ENCODE results near the gene CTRL.
A peak's percentile ranks its signal among the peaks of the same experiment; 100 is the strongest.

The CTRL gene

GRCh38 chr16:67901734-67902133 is 29.9 kb downstream of the CTRL start:
- Histone ChIP-seq H3K27ac (no peak overlapping the region), H3K9me3 (ENCODE audit: severe bottlenecking) (no peaks in the 10 kb centered on the region), H3K27me3 (ENCODE audit: insufficient read depth, low read depth, severe bottlenecking) (no peaks in the 10 kb centered on the region), H3K4me3 (ENCODE audit: low read depth, low read length) (no peak overlapping the region), H3K36me3 (no peaks in the 10 kb centered on the region; the same call in 1 of the 2 replicates)
- TF ChIP-seq, protein P1, sequence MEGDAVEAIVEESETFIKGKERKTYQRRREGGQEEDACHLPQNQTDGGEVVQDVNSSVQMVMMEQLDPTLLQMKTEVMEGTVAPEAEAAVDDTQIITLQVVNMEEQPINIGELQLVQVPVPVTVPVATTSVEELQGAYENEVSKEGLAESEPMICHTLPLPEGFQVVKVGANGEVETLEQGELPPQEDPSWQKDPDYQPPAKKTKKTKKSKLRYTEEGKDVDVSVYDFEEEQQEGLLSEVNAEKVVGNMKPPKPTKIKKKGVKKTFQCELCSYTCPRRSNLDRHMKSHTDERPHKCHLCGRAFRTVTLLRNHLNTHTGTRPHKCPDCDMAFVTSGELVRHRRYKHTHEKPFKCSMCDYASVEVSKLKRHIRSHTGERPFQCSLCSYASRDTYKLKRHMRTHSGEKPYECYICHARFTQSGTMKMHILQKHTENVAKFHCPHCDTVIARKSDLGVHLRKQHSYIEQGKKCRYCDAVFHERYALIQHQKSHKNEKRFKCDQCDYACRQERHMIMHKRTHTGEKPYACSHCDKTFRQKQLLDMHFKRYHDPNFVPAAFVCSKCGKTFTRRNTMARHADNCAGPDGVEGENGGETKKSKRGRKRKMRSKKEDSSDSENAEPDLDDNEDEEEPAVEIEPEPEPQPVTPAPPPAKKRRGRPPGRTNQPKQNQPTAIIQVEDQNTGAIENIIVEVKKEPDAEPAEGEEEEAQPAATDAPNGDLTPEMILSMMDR (IDR thresholded peaks at IDR 0.05; ENCODE audit: low read depth, low read length), result no peak
- no peak for DNase-seq

DNA sequence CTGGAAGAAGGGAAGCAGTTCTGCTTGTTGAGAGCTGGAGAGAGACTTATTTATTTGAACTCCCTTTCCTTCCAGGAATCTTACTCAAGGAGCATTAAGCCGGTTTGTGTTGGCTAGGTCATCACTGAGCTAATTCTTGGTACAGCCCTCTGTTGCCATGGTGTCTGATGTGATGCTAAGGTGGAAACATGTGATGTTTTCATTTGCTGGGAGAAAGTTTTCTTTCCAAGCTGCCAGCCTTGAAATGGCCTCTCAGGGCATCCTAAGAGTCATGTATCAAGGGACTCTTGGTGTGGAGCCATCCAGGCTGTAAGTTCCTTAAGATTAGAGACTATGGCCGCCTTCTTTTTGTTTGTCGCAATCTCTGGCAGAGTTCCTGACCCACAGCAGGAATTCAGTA is 34.4 kb downstream of the CTRL start:
- Histone ChIP-seq H3K36me3 (no peaks in the 10 kb centered on the region; the same call in 1 of the 2 replicates), H3K4me3 (ENCODE audit: low read depth, low read length) (no peak overlapping the region), H3K27me3 (ENCODE audit: insufficient read depth, low read depth, severe bottlenecking) (no peaks in the 10 kb centered on the region), H3K9me3 (ENCODE audit: severe bottlenecking) (no peaks in the 10 kb centered on the region), H3K27ac (no peak overlapping the region)
- TF ChIP-seq, protein P1 (IDR thresholded peaks at IDR 0.05; ENCODE audit: low read depth, low read length), result no peak
- DNase-seq, result no peak

DNA sequence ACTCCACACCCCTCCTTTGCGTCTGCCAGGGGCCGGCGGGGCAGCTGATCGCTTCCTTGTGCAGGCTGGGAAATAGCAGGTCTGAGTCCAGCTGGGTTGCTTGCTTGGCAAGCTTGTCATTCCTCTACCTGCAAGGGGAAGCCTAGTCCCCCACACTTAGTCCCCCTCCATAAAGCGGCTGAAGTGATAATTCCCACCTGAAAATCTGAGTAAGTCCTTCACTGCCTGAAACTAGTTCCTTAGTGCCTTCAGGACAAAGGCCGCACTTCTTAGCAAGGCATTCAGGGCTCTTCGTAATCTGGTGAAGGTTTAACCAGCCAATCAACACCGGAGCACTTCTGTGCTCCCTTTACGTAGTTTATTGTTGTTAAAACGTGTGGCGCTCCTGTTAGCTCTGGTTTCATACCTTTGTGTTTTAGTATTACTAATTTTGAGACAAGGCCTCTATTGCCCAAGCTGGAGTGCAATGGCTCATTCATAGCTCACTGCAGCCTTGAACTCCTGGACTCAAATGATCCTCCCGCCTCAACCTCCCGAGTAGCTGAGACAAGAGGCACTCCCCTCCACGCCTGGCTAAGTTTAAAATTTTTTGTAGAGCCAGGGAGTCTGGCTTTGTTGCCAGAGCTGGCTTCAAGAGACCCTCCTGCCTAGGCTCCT is 37.8 kb downstream of the CTRL start:
- peak; percentile 58 for DNase-seq
- H3K4me3 ChIP-seq (ENCODE audit: low read depth, low read length), result peak overlapping the region; percentile 88
- no peaks in the 10 kb centered on the region for H3K27me3 ChIP-seq (ENCODE audit: insufficient read depth, low read depth, severe bottlenecking)
- H3K9me3 ChIP-seq (ENCODE audit: severe bottlenecking), result no peaks in the 10 kb centered on the region
- H3K36me3 ChIP-seq, result no peaks in the 10 kb centered on the region; the same call in 1 of the 2 replicates
- TF ChIP-seq, protein P1 (IDR thresholded peaks at IDR 0.05; ENCODE audit: low read depth, low read length), result no peak
- H3K27ac ChIP-seq, result peak overlapping the region; percentile 93

GRCh38 chr16:67892899-67893742 is 38.5 kb downstream of the CTRL start, which contains the start of gene PSKH1:
Gene PSKH1 (plus strand): TSS chr16:67893254. CDS start chr16:67908750, 15,496 bp downstream.
- TF ChIP-seq, protein P1 (IDR thresholded peaks at IDR 0.05; ENCODE audit: low read depth, low read length), result no peak
- DNase-seq, result peak; percentile 97
- no peaks in the 10 kb centered on the region for H3K27me3 ChIP-seq (ENCODE audit: insufficient read depth, low read depth, severe bottlenecking)
- H3K36me3 ChIP-seq, result no peaks in the 10 kb centered on the region; the same call in 1 of the 2 replicates
- peak within 1 kb of the TSS; percentile 88 for H3K4me3 ChIP-seq (ENCODE audit: low read depth, low read length)
- peak within 1 kb of the TSS; percentile 93 for H3K27ac ChIP-seq
- H3K9me3 ChIP-seq (ENCODE audit: severe bottlenecking), result no peaks in the 10 kb centered on the region

- TF ChIP-seq, protein P1 (IDR thresholded peaks at IDR 0.05; ENCODE audit: low read depth, low read length), result no peak
- peak overlapping the region; percentile 52 for H3K27ac ChIP-seq
- H3K36me3 ChIP-seq, result no peaks in the 10 kb centered on the region; the same call in 1 of the 2 replicates
- no peaks in the 10 kb centered on the region for H3K9me3 ChIP-seq (ENCODE audit: severe bottlenecking)
- no peak for DNase-seq
- H3K4me3 ChIP-seq (ENCODE audit: low read depth, low read length), result peak overlapping the region; percentile 38
- H3K27me3 ChIP-seq (ENCODE audit: insufficient read depth, low read depth, severe bottlenecking), result no peaks in the 10 kb centered on the region
Measured at GRCh38 chr16:67892375-67892774, 39.3 kb downstream of the CTRL start.

Measured in WERI-Rb-1 (cell line).